Suprapubic skin (tissue), 4 donors: ENCODE results near the gene SULF2.

Experiments used
- CTCF ChIP-seq, 2 donors: fragments of 200-600 bp in 1 of 2; fragments of 450-650 bp in 1 of 2; sonication (generic) in 1 of 2; IDR thresholded peaks; one replicate each; pipeline ENCODE4 v1.5.1; 2016 to 2019; ENCODE audit warnings: antibody characterized with exemption in 2 of 2, mild to moderate bottlenecking in 1 of 2, moderate library complexity in 1 of 2
- POLR2A ChIP-seq, 2 donors: fragments of 450-650 bp; IDR thresholded peaks; one replicate each; pipeline ENCODE4 v1.6.1; 2017; ENCODE audit warnings: antibody characterized with exemption in 2 of 2, mild to moderate bottlenecking in 2 of 2, moderate library complexity in 2 of 2
- POLR2AphosphoS5 ChIP-seq, 3 donors: sonication (generic); formaldehyde crosslinking; IDR thresholded peaks; one replicate each; pipeline ENCODE4 v1.6.1; 2017; ENCODE audit warnings: antibody characterized with exemption in 3 of 3

DNA sequence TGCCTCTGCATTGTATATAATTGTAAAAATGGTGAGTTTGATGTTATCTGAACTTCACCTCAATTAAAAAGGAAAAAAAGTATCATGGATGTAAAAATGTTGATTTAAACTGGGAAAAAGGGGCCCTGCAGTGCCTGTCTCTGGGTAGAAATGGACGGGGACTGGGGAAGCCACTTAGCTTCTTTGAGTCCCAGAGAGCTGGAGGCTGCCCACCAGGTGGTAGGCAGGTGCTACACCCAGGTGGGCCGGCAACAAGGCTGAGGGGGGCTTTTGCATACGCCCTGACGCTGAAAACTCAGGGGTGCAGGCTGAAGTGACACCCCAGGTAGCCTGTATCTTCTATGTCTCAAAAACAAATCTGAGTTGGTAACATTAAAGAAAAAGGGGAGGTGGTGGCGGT lies 118.2 kb downstream of the SULF2 start:
- TF ChIP-seq CTCF (IDR thresholded peaks at IDR 0.05), result no peak
- no peak for TF ChIP-seq POLR2AphosphoS5 (IDR thresholded peaks at IDR 0.05)
- no peak for TF ChIP-seq POLR2A (IDR thresholded peaks at IDR 0.05)
